HTERT RPE-1 (cell line): ENCODE data around the gene KANSL1.

ENCODE experiments used
- in situ Hi-C: fragments of 300-500 bp; cut with MboI; formaldehyde crosslinking; loops from 4 replicates; pipeline ENCODE4 v1.14.3; 2020; ENCODE audit warnings: low sequenced_read_pairs

The KANSL1 gene

GRCh38 chr17:46002973-46003316 lies 190.3 kb downstream of the KANSL1 start:
- in situ Hi-C loops = no loop called here

DNA sequence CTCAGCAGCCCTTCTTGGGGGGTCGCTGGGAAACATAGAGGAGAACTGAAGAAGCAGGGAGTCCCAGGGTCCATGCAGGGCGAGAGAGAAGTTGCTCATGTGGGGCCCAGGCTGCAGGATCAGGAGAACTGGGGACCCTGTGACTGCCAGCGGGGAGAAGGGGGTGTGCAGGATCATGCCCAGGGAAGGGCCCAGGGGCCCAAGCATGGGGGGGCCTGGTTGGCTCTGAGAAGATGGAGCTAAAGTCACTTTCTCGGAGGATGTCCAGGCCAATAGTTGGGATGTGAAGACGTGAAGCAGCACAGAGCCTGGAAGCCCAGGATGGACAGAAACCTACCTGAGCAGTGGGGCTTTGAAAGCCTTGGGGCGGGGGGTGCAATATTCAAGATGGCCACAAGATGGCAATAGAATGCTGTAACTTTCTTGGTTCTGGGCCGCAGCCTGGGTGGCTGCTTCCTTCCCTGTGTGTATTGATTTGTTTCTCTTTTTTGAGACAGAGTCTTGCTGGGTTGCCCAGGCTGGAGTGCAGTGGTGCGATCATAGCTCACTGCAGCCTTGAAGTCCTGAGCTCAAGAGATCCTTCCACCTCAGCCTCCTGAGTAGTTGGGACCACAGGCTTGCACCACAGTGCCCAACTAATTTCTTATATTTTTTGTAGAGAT lies 190.8 kb downstream of the KANSL1 start:
- in situ Hi-C loops = no loop called here

GRCh38 chr17:46001390-46002310 lies 191.6 kb downstream of the KANSL1 start:
- in situ Hi-C loops = no loop called here

DNA sequence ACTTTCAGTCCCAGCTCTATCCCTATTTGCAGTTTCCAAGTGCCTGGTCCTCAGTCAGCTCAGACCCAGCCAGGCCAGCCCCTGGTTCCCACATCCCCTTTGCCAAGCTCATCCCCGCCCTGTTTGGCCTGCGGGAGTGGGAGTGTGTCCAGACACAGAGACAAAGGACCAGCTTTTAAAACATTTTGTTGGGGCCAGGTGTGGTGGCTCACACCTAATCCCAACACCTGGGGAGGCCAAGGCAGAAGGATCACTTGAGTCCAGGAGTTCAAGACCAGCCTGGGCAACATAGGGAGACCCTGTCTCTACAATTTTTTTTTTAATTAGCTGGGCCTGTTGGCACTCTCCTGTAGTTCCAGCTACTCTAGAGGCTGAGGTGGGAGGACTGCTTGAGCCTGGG lies 192.5 kb downstream of the KANSL1 start:
- in situ Hi-C loops = no loop called here

DNA sequence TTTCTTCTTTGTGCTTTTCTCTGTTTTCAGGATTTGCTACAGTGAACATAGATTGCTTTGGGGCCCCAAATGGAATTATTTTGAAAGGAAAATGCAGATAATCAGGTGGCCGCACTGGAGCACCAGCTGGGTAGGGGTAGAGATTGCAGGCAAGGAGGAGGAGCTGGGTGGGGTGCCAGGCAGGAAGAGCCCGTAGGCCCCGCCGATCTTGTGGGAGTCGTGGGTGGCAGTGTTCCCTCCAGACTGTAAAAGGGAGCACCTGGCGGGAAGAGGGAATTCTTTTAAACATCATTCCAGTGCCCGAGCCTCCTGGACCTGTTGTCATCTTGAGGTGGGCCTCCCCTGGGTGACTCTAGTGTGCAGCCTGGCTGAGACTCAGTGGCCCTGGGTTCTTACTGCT lies 192.9 kb downstream of the KANSL1 start:
- in situ Hi-C loops = no loop called here

DNA sequence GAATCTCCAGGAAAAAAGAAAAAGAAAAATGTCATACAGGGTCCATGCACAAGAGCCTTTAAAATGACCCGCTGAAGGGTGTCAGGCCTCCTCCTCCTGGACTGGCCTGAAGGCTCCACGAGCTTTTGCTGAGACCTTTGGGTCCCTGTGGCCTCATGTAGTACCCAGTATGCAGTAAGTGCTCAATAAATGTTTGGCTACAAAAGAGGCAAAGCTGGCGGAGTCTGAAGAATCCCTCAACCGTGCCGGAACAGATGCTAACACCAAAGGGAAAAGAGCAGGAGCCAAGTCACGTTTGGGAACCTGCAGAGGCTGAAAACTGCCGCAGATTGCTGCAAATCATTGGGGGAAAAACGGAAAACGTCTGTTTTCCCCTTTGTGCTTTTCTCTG lies 193.3 kb downstream of the KANSL1 start:
- in situ Hi-C loops = no loop called here

DNA sequence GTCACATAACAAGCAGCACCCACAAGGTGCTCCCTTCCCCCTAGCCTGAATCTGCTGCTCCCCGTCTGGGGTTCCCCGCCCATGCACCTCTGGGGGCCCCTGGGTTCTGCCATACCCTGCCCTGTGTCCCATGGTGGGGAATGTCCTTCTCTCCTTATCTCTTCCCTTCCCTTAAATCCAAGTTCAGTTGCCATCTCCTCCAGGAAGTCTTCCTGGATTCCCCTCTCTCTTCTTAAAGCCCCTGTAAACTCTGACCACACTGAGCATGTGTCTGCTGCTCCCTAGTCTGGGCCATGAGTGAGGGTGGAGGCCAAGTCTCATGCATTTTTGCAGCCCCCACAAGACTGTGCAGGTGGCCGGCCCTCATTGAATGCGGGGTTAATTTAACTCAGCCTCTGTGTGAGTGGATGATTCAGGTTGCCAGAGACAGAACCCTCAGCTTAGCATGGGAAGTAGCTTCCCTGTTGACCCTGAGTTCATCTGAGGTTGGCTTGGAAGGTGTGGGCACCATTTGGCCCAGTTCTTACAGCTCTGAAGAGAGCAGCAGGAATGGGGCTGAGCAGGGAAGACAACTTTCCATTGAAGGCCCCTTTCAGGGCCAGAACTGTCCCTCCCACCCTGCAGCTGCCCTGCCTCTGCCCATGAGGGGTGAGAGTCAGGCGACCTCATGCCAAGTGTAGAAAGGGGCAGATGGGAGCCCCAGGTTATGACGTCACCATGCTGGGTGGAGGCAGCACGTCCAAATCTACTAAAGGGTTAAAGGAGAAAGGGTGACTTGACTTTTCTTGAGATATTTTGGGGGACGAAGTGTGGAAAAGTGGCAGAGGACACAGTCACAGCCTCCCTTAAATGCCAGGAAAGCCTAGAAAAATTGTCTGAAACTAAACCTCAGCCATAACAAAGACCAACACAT lies 194.0 kb downstream of the KANSL1 start, which contains the start of gene STH:
Gene STH (plus strand): TSS at position 264 of the 913 bp plus-strand sequence. CDS start 30 bp downstream, at position 294.
- in situ Hi-C loops = no loop called here

DNA sequence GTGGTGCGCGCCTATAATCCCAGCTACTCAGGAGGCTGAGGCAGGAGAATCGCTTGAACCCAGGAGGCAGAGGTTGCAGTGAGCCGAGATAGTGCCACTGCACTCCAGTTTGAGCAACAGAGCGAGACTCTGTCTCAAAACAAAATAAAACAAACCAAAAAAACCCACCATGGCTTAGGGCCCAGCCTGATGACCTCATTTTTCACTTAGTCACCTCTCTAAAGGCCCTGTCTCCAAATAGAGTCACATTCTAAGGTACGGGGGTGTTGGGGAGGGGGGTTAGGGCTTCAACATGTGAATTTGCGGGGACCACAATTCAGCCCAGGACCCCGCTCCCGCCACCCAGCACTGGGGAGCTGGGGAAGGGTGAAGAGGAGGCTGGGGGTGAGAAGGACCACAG lies 195.6 kb downstream of the KANSL1 start:
- in situ Hi-C loops = no loop called here

GRCh38 chr17:45997166-45997565 lies 196.1 kb downstream of the KANSL1 start:
- in situ Hi-C loops = no loop called here

DNA sequence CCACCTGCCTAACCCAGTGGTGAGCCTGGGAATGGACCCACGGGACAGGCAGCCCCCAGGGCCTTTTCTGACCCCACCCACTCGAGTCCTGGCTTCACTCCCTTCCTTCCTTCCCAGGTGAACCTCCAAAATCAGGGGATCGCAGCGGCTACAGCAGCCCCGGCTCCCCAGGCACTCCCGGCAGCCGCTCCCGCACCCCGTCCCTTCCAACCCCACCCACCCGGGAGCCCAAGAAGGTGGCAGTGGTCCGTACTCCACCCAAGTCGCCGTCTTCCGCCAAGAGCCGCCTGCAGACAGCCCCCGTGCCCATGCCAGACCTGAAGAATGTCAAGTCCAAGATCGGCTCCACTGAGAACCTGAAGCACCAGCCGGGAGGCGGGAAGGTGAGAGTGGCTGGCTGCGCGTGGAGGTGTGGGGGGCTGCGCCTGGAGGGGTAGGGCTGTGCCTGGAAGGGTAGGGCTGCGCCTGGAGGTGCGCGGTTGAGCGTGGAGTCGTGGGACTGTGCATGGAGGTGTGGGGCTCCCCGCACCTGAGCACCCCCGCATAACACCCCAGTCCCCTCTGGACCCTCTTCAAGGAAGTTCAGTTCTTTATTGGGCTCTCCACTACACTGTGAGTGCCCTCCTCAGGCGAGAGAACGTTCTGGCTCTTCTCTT lies 196.8 kb downstream of the KANSL1 start:
- in situ Hi-C loops = no loop called here

DNA sequence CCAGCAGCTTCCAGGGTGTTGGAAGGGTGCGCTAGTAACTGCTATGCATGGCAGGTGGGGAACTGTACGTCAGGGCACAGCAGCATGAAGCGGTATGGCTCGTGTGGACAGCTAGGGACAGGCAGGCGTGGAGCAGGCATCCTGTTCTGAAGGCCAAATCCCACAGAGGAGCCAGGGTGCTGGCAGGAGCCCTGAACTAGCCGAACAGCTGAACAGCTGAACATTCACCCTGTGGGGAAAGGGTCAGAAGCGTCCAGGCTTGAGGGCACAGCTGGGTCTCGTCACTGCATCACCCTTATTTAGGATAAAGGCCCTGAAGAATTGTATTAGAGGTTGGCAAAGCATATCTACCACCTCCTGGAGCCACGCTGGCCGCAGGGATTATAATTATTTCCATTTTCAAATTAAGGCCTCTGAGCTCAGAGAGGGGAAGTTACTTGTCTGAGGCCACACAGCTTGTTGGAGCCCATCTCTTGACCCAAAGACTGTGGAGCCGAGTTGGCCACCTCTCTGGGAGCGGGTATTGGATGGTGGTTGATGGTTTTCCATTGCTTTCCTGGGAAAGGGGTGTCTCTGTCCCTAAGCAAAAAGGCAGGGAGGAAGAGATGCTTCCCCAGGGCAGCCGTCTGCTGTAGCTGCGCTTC lies 197.5 kb downstream of the KANSL1 start:
- in situ Hi-C loops = no loop called here

DNA sequence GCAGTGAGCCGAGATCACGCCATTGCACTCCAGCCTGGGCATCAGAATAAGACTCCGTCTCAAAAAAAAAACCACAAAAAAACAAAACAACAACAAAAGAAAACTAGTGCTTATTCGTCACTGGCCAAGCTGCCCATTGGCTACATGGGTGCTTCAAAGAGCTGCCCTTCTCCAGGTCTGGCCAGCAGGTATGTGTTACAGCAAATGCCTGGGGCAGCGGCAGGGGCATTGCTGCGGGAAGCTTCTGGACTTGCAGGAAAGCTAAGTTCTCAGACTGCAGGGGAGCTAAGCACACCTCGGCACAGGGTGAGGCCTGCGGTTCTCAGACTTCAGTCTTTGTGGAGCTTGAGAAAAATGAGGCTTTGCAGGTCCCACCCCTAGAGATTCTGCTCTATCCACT lies 198.2 kb downstream of the KANSL1 start:
- in situ Hi-C loops = no loop called here

DNA sequence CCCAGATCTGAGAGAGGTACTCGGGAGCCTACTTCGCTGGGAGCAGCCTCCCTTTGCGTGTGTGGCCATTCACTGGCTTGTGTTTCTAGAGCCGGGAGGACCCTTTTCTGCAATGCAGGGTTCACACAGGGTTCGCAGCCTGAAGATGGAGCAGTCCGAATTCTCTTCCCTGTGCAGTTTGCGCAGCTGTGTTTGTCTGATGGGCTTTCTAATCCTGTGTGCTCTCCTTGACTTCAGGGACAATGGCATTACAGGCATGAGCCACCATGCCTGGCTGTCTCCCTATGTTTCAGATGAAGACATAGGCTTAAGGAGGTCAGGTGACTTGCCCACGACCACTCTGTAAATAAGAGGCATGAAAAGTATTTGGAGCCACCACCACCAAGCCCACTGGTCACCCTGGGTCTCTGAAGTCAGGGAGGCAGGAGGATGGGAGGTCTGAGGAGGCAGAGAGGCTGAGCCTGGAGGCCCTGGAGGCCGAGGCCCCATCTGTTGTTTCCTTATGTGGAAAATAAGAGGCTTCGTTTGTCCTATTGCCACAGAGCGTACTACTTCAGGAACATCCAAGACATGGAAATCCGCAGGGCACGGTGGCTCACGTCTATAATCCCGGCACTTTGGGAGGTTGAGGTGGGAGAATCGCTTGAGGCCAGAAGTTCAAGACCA lies 199.1 kb downstream of the KANSL1 start:
- in situ Hi-C loops = no loop called here

DNA sequence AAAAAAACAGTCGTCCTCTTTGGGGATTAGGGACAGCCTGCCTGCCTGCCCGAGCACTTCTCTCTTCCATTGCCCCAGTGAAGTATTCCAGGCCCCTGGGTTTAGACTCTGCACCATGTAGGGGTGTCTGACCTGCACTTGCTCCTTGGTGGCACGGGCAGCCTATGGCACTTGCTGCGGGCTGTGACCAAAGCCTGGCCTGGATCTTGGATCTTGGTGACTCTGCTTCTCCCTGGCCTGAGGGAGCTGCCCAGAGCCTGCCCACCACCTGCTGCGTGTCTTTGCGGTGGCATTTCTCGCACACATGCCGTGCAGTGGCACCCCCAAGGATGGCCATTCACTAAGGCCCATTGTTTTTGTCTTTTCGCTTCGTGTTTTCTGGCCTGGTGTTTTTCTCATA lies 200.3 kb downstream of the KANSL1 start:
- in situ Hi-C loops = no loop called here

GRCh38 chr17:45992175-45992574 lies 201.1 kb downstream of the KANSL1 start:
- in situ Hi-C loops = no loop called here

DNA sequence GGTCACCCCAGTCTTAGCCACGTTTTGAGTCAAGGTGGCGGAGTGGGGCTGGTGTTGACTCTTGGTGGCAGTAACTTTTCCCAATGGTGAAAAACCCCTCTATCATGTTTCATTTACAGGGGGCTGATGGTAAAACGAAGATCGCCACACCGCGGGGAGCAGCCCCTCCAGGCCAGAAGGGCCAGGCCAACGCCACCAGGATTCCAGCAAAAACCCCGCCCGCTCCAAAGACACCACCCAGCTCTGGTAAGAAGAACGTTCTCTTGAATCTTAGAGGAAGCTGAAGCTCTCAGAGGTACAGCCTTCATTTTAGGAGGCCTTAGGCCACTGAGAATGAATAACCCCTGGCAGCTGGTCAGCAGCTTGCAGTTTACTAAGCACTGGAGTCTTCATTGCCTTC lies 201.9 kb downstream of the KANSL1 start:
- in situ Hi-C loops = no loop called here

DNA sequence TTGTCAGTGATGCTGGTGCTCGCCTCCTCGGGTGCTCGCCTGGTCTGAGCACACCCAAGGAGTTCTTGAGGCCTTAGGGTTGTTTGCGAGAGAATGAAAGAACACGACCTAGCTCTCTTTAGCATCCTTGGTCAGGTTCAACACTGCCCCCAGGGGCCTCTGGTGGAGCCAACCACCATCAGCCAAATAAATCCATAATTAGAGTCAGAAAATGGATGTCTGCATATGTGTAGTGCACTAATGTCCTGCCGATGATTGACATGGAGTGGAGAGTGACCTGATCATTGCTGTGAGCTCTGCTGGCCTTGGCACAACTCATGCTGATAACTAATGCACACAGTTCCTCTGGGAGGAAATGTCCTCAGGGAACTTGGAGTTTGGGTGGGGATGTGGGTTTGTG lies 202.3 kb downstream of the KANSL1 start:
- in situ Hi-C loops = no loop called here

DNA sequence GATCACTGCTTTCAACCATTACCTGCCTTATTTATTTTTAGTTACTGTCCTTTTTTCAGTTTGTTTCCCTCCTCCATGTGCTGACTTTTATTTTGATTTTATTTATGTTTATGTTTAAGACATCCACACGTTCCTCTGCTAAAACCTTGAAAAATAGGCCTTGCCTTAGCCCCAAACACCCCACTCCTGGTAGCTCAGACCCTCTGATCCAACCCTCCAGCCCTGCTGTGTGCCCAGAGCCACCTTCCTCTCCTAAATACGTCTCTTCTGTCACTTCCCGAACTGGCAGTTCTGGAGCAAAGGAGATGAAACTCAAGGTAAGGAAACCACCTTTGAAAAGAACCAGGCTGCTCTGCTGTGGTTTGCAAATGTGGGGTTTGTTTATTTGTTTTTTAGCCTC lies 203.5 kb downstream of the KANSL1 start:
- in situ Hi-C loops = no loop called here

- in situ Hi-C loops = no loop called here
Observed at GRCh38 chr17:45987706-45988105, 205.5 kb downstream of the KANSL1 start.

- in situ Hi-C loops = no loop called here
Observed at GRCh38 chr17:45986056-45986455, 207.2 kb downstream of the KANSL1 start.
